HG02759 (cell line): ENCODE measurements around the gene GLMP.
A peak's percentile ranks its signal among the peaks of the same experiment; 100 is the strongest.
"Not testable (repeated sequence)": the region's sequence is repeated elsewhere in the genome, so short reads cannot be mapped to it uniquely, and the experiment has no call there.

Experiments
- ATAC-seq: cut with Tn5 transposase; IDR thresholded peaks from one replicate; pipeline ENCODE4 v1.9.1; 2021; ENCODE audit warnings: mild to moderate bottlenecking, moderate library complexity; ENCODE audit not compliant: unreplicated experiment

The GLMP gene, protein sequence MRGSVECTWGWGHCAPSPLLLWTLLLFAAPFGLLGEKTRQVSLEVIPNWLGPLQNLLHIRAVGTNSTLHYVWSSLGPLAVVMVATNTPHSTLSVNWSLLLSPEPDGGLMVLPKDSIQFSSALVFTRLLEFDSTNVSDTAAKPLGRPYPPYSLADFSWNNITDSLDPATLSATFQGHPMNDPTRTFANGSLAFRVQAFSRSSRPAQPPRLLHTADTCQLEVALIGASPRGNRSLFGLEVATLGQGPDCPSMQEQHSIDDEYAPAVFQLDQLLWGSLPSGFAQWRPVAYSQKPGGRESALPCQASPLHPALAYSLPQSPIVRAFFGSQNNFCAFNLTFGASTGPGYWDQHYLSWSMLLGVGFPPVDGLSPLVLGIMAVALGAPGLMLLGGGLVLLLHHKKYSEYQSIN

DNA sequence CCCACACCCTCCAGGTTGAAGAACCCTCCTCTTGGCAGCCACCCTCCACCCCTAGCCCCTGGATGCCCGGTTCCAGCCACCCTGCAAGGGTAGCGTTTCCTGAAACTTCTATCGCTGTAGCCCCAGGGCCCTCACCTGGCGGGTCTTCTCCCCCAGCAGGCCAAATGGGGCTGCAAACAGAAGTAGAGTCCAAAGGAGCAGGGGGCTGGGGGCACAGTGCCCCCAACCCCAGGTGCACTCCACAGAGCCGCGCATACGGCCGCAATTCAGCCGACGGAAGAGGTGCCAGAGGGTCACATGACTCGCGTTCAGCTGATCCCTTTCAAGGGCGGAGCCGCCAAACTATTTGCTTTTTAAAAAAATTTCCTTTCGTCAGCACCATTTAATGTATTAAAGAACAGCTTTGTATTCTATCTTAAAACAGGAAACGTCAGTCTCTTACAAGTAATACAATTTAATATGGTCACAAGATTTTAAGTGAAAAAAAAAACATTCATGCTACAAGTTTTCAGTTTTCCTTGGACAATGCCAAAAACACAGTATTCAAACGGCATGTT lies at the start of gene GLMP:
TSS of gene GLMP (minus strand) at position 289 of the 557 bp plus-strand sequence. CDS start at position 255, 34 bp downstream.
- ATAC-seq = peak; percentile 54

DNA sequence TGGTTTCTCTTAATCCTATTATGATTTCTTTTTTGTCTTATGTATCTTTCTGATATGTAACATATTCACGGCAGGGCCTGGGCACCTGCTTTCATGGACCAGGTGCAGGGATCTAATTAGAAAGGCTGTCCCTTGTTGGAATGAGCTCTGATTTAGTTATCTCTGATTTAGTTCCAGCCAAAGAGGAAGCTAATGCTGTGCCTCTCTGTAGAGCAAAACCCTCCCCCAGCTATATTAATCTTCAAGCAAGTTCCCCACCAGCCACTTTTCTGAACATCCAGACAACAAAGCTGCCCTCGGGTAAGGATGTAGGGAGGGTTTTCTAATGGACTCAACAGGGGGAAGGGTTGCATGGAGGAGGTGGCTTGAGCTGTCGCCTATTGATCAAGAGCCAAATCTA lies 48.9 kb upstream of the GLMP start:
- ATAC-seq = no peak

DNA sequence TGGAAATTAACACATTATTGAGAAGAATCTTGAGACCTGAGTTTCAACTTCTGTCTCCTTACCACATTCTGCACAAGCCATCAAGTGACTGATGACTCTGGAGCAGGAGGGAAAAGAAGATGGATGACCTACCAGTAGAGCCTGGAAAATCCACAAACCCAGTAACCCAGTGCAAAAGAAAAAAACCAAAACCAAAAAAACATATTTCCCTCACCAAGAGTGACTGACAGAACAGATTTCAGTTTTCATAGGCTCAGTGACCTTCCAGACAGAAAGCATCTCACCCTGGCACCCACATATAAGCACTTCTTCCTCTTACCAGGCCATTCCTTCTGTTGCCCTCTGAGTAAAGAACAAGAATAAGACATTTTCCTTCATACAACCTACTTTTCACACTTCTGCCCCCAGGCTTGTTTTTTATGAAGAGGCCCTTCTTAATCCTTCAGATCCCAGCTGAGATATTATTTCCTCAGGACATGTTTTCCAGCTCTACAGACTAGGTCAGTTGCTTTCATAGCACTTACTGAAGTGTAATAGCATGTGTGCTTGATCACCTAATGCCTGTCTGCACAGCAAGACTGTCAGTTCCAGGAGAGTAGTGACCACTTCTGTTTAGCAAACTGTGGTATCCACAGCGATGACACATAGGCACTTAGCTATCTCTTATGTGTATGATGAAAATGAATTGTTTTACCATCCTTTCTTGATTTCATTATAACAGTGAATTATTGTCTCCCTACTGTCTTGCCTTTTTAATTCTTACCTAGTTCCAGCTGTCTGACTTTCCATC lies 46.9 kb upstream of the GLMP start:
- no peak for ATAC-seq

DNA sequence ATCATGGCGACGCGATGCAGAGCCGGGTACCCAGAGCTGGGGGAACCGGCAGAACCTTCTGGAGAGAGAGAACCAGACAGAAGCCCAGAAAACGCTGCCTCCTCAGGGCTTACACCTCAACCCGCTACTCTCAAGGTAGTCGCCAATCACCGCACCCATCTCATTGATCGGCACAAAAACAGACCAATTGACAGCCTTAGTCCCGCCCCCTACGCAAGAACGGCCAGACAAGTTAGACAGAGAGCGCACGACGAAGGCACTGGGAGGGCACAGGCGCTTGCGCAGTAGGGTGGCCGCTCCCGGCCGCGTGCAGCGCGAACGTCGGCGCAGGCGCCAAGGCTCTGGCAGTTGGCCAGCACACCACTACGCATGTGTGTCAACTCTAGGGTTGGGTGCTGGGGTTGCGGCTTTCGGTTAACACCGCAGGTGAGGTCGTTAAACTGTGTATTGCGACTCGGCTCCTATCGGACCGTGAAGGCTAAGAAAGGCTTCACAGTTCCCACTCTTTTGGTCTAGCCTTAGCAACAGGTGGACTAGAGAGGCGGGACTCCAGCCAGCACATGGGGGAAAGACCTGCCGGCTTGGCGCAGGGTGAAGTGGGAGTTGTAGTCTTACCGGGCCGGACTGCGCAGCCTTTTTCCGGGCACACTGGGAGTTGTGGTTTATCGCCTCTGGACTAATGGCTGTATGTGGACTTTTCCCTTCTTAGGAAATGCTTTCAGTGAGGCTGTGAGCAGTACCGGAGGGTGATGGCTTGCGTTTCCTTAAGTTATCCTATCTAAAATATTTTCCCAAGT lies 42.9 kb upstream of the GLMP start, which contains the start of the genes CCT3 and TSACC:
TSS of gene CCT3 (minus strand) at position 113 of the 797 bp plus-strand sequence. CDS start at position 5, 108 bp downstream.
TSS of gene TSACC (plus strand) at position 347 of the 797 bp plus-strand sequence. CDS start 1,232 bp downstream, outside the sequence.
- peak; percentile 92 for ATAC-seq

DNA sequence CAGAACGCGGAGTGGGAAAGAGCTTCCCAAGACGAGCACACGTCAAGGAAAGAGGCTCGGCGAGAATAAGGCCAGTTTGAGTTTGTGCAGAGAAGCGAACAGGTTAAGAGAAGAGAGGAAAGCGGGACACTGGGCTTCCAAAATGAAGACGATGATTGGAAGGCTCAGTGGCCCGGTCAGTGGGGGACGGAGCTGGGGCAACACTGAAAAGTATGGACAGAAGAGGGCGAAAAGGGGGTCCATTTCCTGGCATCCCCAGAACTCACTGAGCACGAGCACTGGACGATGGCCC lies 42.4 kb upstream of the GLMP start:
- no peak for ATAC-seq

DNA sequence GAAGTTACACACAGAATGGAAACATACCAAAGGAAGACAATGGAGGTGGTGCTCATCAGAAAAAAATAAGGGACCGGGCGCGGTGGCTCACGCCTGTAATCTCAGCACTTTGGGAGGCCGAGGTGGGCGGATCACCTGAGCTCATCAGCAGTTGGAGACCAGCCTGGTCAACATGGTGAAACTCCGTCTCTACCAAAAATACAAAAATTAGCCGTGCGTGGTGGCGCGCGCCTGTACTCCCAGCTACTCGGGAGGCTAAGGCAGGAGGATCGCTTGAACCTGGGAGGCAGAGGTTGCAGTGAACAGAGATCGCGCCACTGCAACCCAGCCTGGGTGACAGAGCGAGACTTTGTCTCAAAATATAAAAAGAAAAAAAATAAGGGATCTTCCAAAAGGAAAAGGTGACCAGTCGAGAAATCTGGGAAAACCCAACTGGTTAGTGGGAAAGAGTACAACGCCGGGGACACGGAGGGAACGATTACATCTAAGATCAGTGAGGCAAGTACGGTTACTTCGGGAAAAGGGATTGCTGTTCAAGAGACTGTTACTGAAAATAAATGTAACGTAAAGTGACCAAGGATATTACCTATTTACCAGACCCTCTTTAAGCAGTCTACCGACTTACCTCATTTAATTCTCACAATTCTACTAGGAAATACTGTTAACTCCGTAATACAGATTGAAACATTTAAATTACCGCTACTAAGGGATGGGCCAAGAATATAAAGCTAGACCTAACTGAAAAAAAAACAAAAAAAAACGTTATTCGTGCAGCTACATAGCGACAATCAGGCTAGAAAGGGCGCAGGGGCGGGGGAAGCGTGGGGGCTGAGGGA lies 41.8 kb upstream of the GLMP start:
- ATAC-seq = no peak

DNA sequence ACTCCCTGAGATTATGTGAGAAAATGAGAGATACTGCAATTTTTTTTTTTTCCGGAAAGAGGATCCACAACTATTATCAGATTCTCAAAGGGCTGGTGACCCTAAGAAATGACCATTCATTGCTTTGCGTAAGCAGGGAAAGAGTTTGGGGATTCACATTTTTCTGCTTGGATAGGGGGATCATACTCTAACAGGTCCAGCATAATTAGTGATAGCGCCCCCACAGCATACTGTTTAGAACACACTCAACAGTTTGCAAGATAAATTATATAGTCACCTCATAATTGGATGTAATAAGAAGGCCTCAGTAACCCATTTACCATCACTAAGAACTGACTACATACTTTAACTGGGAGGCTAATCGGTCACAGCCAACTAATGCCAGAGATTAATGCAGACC lies 40.8 kb upstream of the GLMP start:
- ATAC-seq = no peak

DNA sequence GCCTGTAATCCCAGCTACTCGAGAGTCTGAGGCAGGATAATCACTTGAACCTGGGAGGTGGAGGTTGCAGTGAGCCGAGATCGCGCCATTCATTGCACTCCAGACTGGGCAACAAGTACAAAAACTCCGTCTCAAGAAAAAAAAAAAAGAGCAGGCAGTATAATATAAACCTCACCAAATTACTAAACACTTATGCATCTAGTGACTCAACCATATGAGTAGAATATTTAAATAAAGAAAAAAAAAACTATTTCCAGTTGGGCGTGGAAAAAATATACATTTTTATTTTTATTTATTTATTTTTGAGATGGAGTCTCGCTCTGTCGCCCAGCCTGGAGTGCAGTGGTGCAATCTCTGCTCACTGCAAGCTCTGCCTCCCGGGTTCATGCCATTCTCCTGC lies 27.7 kb upstream of the GLMP start:
- not testable (repeated sequence) for ATAC-seq

DNA sequence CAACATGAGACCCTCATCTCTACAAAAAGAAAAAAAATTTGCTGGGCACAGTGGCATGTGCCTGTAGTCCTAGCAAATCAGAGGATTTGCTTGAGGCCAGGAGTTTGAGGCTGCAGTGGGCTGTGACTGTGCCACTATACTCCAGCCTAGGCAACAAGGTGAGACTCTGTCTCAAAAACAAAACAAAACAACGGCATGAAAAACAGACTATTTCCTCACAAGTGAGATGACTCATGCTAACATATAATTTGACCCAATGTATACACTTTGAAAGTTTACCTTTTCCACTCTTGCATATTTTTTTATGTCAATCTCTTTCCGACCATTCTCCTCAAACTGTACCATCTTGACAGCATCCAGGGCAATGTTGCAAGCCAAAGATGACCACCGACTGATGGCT lies 25.1 kb upstream of the GLMP start:
- no peak for ATAC-seq

DNA sequence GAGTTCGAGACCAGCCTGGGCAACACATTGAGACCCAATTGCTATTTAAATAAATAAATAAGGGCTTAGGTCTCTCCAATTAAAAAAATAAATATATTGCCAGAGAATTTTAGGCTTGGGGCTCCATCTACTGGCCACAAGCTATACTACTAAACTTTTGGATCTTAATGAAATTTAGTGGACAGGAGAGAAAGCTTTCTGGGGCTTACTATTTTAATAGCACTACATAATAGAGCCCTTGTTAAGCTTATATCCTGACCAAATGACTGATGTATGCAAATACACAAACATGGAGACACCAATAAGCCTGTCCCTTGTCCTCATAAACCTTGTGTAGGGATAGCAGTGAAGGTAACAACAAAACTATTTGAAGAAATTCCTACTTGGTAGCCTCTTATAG lies 24.2 kb upstream of the GLMP start:
- no peak for ATAC-seq

DNA sequence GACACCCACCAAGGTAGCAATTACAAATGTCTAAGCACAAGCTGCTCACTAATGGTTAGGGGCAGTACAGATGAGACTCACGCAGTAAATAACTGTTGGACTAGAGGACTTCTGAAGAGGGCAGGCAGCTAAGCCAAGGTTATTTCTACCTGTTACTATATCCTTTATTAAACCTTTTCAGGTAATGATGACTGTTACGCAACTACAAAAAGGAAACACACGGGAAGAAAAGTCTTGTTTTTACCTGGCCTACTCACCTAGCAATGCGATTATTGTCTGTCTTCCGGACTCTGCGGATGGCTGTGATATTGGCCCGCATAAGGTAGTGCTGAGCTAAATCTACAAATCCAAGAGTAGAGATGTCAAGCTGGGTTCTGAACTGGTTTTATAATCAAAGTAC lies 21.4 kb upstream of the GLMP start:
- ATAC-seq = no peak

DNA sequence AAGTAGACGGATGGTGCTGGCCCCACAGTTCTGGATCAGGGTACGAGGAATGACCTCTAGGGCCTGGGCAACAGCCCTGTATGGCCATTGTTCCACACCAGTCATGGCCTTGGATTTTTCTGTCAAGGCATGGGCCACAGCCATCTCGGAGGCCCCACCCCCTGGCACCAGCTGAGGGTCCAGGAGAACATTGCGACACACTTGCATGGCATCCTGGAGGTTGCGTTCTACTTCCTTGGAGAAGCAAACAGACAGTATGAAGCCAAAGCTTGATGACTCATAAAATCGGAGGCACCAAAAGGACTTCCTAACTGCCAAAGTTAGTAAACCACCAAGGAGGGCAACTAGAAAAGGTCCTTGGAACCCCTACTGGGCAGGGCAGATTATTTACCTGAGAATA lies 15.5 kb upstream of the GLMP start:
- ATAC-seq = no peak

DNA sequence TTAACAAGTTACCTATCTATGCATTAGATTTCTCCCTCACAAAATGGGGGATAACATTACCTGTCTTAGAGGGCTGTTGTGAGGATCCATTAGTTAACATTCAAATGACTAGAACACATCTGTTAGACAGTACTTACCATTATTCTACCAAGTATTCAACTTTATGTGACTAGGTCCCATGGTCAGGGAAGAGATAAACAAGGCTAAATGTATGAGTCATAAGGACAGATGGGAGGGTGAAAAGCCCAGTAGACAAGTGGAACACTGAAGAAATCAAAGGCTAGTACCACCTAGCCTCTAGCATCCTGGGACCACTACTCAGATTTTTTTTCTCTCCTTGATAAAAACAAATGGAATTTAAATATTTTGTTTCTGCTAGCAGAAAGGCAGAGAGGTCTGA lies 12.6 kb upstream of the GLMP start:
- ATAC-seq = no peak

DNA sequence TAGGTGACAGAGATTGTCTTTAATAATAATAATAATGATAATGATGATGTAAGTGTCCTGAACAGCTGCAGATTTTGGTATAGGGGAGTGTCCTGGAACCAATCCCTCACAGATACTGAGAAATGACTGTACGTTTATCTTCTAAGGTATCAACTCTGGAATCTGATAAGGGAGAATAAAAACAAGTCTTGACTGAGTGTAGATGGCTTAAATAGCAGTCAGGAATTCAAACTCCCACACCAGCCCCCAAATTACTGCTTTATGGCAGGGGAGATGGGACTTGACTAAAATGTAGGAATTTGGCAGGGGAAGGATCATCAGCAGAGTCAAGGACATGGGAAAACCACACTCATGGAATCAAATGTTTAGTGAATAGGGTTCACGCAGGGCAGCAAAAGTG lies 9.7 kb upstream of the GLMP start:
- no peak for ATAC-seq

DNA sequence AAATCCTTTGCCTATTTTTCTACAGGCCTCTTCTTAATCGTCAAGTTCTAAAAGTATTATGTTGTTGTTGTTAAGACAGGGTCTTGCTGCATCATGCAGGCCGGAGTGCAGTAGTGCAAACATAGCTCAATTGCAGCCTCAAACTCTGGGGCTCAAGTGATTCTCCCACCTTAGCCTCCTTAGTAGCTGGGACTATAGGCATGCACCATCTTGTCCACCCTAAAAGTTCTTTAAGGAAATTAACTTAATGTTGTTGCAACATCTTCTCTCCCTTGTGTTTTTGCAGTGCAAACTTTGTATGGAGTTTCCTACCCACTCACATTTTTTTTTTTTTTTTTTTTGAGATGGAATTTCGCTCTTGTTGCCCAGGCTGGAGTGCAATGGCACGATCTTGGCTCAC lies 7.8 kb upstream of the GLMP start:
- no peak for ATAC-seq

DNA sequence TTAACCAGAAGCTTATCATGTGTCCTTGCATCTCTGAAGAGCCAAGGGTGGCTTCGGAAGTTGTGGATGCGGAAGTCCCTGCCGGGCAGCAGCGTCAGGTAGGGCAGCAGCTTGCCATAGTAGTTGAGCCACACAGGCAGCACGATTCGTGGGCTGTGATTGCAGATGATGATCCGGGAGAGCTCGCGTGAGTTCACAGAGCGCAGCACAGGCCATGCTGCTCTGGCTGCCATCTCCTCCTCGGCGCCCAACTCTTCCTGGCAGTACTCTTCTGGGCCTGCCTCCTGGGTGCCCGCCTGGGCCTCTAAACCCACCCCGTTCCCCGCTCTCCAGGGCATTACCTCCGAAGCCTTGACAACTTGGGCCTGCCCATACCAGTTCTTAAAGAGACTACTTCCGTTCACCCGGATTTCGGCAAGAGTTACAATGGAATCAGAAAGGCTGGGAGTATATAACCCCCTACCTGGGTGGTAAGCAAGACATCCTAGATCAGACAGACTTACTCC lies 3.4 kb upstream of the GLMP start, which contains the start of gene VHLL:
TSS of gene VHLL (minus strand) at position 456 of the 506 bp plus-strand sequence. CDS start at position 338, 118 bp downstream.
- no peak for ATAC-seq

DNA sequence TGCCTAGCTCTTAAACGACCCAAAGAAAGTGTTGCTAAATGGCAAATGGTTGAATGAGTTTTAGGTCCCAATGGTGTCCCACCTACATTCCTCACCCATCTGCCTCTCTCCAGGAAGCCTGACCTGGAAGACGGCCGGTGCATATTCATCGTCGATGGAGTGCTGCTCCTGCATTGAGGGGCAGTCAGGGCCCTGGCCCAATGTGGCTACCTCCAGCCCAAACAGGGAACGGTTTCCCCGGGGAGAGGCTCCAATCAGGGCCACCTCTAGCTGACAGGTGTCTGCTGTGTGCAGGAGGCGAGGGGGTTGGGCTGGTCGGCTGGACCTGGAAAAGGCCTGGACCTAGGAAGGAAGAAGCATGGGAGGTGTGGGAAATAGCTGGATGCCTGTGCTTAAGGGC lies 1.6 kb downstream of the GLMP start:
- no peak for ATAC-seq

DNA sequence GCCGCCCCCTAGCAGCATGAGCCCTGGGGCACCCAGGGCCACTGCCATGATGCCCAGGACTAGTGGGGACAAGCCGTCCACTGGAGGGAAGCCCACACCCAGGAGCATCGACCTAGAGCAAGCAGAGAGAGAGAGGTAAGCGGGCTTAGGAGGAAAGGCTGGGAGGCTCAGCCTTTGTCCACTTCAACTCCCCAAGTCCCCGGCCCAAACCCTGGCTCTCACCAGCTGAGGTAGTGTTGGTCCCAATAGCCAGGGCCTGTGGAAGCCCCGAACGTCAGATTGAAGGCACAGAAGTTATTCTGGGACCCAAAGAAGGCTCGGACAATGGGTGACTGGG lies 2.4 kb downstream of the GLMP start:
- ATAC-seq = no peak

DNA sequence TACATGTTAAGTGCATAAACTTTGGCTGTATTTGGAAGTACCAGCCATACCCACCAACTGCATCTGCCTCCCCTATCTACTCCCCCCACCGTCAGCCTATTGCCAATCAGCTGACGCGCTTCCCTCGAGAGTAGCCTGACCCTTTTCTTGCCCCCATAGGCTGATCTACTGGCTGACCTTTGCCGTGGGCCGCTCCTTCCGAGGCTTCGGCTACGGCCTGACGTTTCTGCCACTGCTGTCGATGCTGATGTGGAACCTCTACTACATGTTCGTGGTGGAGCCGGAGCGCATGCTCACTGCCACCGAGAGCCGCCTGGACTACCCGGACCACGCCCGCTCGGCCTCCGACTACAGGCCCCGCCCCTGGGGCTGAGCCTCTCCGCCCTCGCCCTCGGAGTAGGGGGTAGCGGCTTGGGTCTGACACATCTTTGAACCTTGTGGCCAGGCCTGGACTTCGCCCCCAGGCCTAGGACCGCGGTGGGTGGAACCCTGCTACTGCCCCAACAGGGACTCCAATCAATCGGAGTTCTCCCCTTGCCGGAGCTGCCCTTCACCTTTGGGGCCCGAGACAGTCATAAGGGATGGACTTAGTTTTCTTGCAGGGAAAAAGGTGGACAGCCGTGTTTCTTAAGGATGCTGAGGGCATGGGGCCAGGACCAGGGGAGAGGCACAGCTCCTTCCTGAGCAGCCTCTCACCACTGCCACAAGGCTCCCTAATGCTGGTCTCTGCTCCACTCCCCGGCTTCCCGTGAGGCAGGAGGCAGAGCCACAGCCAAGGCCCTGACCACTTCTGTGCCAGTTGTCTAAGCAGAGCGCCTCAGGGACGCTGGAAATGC lies 4.0 kb downstream of the GLMP start:
- ATAC-seq = peak; percentile 68
